Measurements from ENCODE around the gene CBX4. TPM values are rescaled to one million over a fixed set of nuclear protein-coding genes. Genes with fewer than 3 reads are reported as not detected.

The CBX4 gene
- total and polyA plus RNA-seq, 2 of the 13 experiments (the other 11 are each of a cell fraction or from before 2014, with no cell fraction given): 25.8 to 50.8 TPM

GRCh38 chr17:79844869-79845600 is 5.8 kb upstream of the CBX4 start (continued):
- TF ChIP-seq ZBTB49 (CRISPR knock-in tag; IDR thresholded peaks at IDR 0.05; ENCODE audit: borderline replicate concordance): no peak
- TF ChIP-seq KIAA2018 (CRISPR knock-in tag; IDR thresholded peaks at IDR 0.05; ENCODE audit: borderline replicate concordance): no peak
- peak; percentile 40; the same call in 1 of the 2 replicates for TF ChIP-seq HNF1B (CRISPR knock-in tag; IDR thresholded peaks at IDR 0.05)
- peak; percentile 92; the same call in 1 of the 2 replicates for TF ChIP-seq ZNF709 (CRISPR knock-in tag; IDR thresholded peaks at IDR 0.05)
- TF ChIP-seq ZBTB26 (CRISPR knock-in tag; IDR thresholded peaks at IDR 0.05; ENCODE audit: borderline replicate concordance): peak; percentile 55; the same call in 1 of the 2 replicates
- peak; percentile 85 for TF ChIP-seq TARDBP (CRISPR knock-in tag; IDR thresholded peaks at IDR 0.05)
- 0 out of 2 replicates have a peak, but pooled peaks have one; percentile 35 for TF ChIP-seq KMT2B (CRISPR knock-in tag; IDR thresholded peaks at IDR 0.05)
- TF ChIP-seq SNAI1 (CRISPR knock-in tag; IDR thresholded peaks at IDR 0.05; ENCODE audit: borderline replicate concordance): no peak
- TF ChIP-seq NRL (CRISPR knock-in tag; IDR thresholded peaks at IDR 0.05; ENCODE audit: borderline replicate concordance): no peak; the same call in 1 of the 2 replicates
- TF ChIP-seq MEF2D (CRISPR knock-in tag; IDR thresholded peaks at IDR 0.05): 0 out of 2 replicates have a peak, but pooled peaks have one; percentile 44
- TF ChIP-seq ZNF496 (CRISPR knock-in tag; IDR thresholded peaks at IDR 0.05; ENCODE audit: insufficient replicate concordance): no peak
- no peak for TF ChIP-seq NFYC (CRISPR knock-in tag; IDR thresholded peaks at IDR 0.05)
- peak; percentile 63; the same call in 1 of the 2 replicates for TF ChIP-seq ZNF263 (CRISPR knock-in tag; IDR thresholded peaks at IDR 0.05)
- no peak for TF ChIP-seq CENPBD1 (CRISPR knock-in tag; IDR thresholded peaks at IDR 0.05; ENCODE audit: borderline replicate concordance, low read depth)
